SH-SY5Y (cell line): ENCODE data around the gene RAI14.

Experiments used
- GATA2 ChIP-seq: IDR thresholded peaks from 2 replicates; pipeline ENCODE4 v1.6.1; 2011; ENCODE audit warnings: mild to moderate bottlenecking, low read depth, low read length
- GATA3 ChIP-seq: IDR thresholded peaks from 2 replicates; pipeline ENCODE4 v1.6.1; 2011; ENCODE audit warnings: low read depth, mild to moderate bottlenecking, low read length, moderate library complexity

DNA sequence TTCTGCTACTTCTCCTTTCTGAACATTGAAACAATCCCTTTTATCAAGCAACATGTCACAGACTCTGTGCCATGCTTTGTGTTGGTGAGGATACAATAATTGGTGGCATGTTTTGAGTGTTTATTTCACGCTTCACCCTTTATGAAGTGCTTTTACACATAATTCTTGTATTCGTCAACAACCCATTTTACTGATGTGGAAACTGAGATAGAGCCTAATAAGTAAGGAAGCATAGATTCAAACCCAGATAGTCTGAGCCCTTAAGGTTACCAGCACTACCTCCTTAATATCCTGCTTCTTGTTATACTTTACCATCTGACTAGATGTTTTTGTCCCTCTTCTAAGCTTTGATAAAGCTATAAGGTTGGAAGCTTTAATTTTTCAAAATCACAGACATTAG lies 133.5 kb downstream of the RAI14 start:
- no peak for TF ChIP-seq GATA3
- no peak for TF ChIP-seq GATA2
